Activated CD8-positive, alpha-beta memory T cell treated with anti-CD3 and anti-CD28 coated beads for 36 hours (primary cell): Measurements from ENCODE around the gene NDUFA8. TPM values are rescaled to one million over a fixed set of nuclear protein-coding genes. Genes with fewer than 3 reads are reported as not detected.

Source experiments
- CTCF ChIA-PET: fragments of 350-600 bp; sonication (Branson Sonifier 250); formaldehyde crosslinking; loops from one replicate; lab custom pipeline; 2021; ENCODE audit warnings: antibody characterized with exemption; lab: Charles Lee
- POLR2A ChIA-PET: fragments of 350-600 bp; sonication (Branson Sonifier 250); formaldehyde crosslinking; loops from one replicate; lab custom pipeline; 2021; ENCODE audit warnings: antibody characterized with exemption; lab: Charles Lee
- total RNA-seq, 2 experiments: library from RNA; stranded (reverse); gene quantifications; one replicate each; pipeline ENCODE4 v1.2.3, GENCODE V29; 2021

NDUFA8 gene
- total RNA-seq, 2 experiments from 2014 or later, result 50.7 to 56.2 TPM

GRCh38 chr9:122143876-122144405 is 15.6 kb downstream of the NDUFA8 start:
- ChIA-PET POLR2A (no interaction called here), CTCF (interaction anchor here (1.8 kb wide), 1 partner anchor 14 kb away, joined by 6 read pairs; no protein-coding TSS in a partner anchor)

GRCh38 chr9:122143296-122143695 is 16.3 kb downstream of the NDUFA8 start:
- ChIA-PET CTCF (interaction anchor here (1.8 kb wide), 1 partner anchor 14 kb away, joined by 6 read pairs; no protein-coding TSS in a partner anchor), POLR2A (no interaction called here)

GRCh38 chr9:122141671-122142070 is 17.9 kb downstream of the NDUFA8 start:
- ChIA-PET CTCF (no interaction called here), POLR2A (no interaction called here)

- CTCF ChIA-PET, result no interaction called here
Measured at GRCh38 chr9:122140368-122141193, 19.0 kb downstream of the NDUFA8 start.

GRCh38 chr9:122138560-122139268 is 20.9 kb downstream of the NDUFA8 start:
- ChIA-PET CTCF (no interaction called here), POLR2A (no interaction called here)

More at GRCh38 chr9:122140368-122141193, 19.0 kb downstream of the NDUFA8 start:
- POLR2A ChIA-PET, result no interaction called here

- CTCF ChIA-PET, result interaction anchor here (3.5 kb wide), 1 partner anchor 9 kb away, joined by 12 read pairs; no protein-coding TSS in a partner anchor
- POLR2A ChIA-PET, result no interaction called here
Measured at GRCh38 chr9:122135529-122135859, 24.1 kb downstream of the NDUFA8 start.

- CTCF ChIA-PET, result interaction anchor here (2.0 to 3.5 kb wide), 2 partner anchors 9 to 12 kb away, joined by 8 to 12 read pairs; no protein-coding TSS in a partner anchor
- POLR2A ChIA-PET, result no interaction called here
Measured at GRCh38 chr9:122134822-122135528, 24.6 kb downstream of the NDUFA8 start.

GRCh38 chr9:122133984-122134535 is 25.5 kb downstream of the NDUFA8 start:
- ChIA-PET CTCF (interaction anchor here (0.6 to 2.0 kb wide), 3 partner anchors 9 to 17 kb away, joined by 4 to 8 read pairs (median 5); no protein-coding TSS in a partner anchor), POLR2A (no interaction called here)

- ChIA-PET POLR2A (no interaction called here), CTCF (interaction anchor here (1.3 to 2.0 kb wide), 2 partner anchors 8 to 11 kb away, joined by 4 to 8 read pairs; no protein-coding TSS in a partner anchor)
Measured at GRCh38 chr9:122133263-122133983, 26.2 kb downstream of the NDUFA8 start.

GRCh38 chr9:122132539-122132938 is 27.0 kb downstream of the NDUFA8 start:
- ChIA-PET POLR2A (no interaction called here), CTCF (interaction anchor here (2.0 kb wide), 1 partner anchor 10 kb away, joined by 8 read pairs; no protein-coding TSS in a partner anchor)

- POLR2A ChIA-PET, result no interaction called here
- CTCF ChIA-PET, result no interaction called here
Measured at GRCh38 chr9:122131401-122132001, 28.1 kb downstream of the NDUFA8 start.

- ChIA-PET POLR2A (no interaction called here), CTCF (no interaction called here)
Measured at GRCh38 chr9:122130837-122131236, 28.7 kb downstream of the NDUFA8 start.

GRCh38 chr9:122129969-122130368 is 29.6 kb downstream of the NDUFA8 start:
- POLR2A ChIA-PET, result no interaction called here
- CTCF ChIA-PET, result interaction anchor here (1.0 kb wide), 1 partner anchor 31 kb away, joined by 4 read pairs; no protein-coding TSS in a partner anchor

- CTCF ChIA-PET, result interaction anchor here (0.6 to 1.0 kb wide), 2 partner anchors 17 to 30 kb away, joined by 3 to 4 read pairs; no protein-coding TSS in a partner anchor
- POLR2A ChIA-PET, result no interaction called here
Measured at GRCh38 chr9:122128969-122129343, 30.6 kb downstream of the NDUFA8 start.

GRCh38 chr9:122128007-122128968 is 31.3 kb downstream of the NDUFA8 start:
- POLR2A ChIA-PET, result no interaction called here
- CTCF ChIA-PET, result interaction anchor here (0.6 to 3.3 kb wide), 3 partner anchors 8 to 33 kb away, joined by 3 to 12 read pairs (median 5); no protein-coding TSS in a partner anchor

GRCh38 chr9:122127396-122127798 is 32.2 kb downstream of the NDUFA8 start:
- ChIA-PET CTCF (interaction anchor here (1.3 to 6.8 kb wide), 3 partner anchors 9 to 223 kb away, joined by 5 to 66 read pairs (median 12); no protein-coding TSS in a partner anchor), POLR2A (no interaction called here)
